Measurements from ENCODE around the gene CD79B. TPM values are rescaled to one million over a fixed set of nuclear protein-coding genes. Genes with fewer than 3 reads are reported as not detected.

Gene CD79B
- total RNA-seq, 1 donor from 2014 or later = 4.7 TPM

- ATAC-seq = peak; percentile 78 to 82
- peaks cover 12% of the 10 kb centered on the region for H3K4me1 ChIP-seq
- no peaks in the 10 kb centered on the region for H3K36me3 ChIP-seq
- intact Hi-C loops (cut with DNase I) = no loop called here
- no peaks in the 10 kb centered on the region for H3K27me3 ChIP-seq (ENCODE audit: low read depth)
- no peak overlapping the region for H3K27ac ChIP-seq
- DNase-seq = peak; percentile 65
- H3K4me3 ChIP-seq = no peak overlapping the region
- peak; percentile 82 for TF ChIP-seq CTCF (IDR thresholded peaks at IDR 0.05)
- H3K9me3 ChIP-seq = no peaks in the 10 kb centered on the region
These were observed 14.6 kb upstream of the CD79B start for GRCh38 chr17:63946440-63947363.

GRCh38 chr17:63945784-63946439 is 13.8 kb upstream of the CD79B start:
- no peak for ATAC-seq
- H3K27ac ChIP-seq = no peak overlapping the region
- H3K4me1 ChIP-seq = peaks cover 12% of the 10 kb centered on the region
- H3K36me3 ChIP-seq = no peaks in the 10 kb centered on the region
- no peaks in the 10 kb centered on the region for H3K9me3 ChIP-seq
- intact Hi-C loops (cut with DNase I) = no loop called here
- H3K27me3 ChIP-seq (ENCODE audit: low read depth) = no peaks in the 10 kb centered on the region
- no peak overlapping the region for H3K4me3 ChIP-seq
- no peak for TF ChIP-seq CTCF (IDR thresholded peaks at IDR 0.05)
- DNase-seq = no peak

DNA sequence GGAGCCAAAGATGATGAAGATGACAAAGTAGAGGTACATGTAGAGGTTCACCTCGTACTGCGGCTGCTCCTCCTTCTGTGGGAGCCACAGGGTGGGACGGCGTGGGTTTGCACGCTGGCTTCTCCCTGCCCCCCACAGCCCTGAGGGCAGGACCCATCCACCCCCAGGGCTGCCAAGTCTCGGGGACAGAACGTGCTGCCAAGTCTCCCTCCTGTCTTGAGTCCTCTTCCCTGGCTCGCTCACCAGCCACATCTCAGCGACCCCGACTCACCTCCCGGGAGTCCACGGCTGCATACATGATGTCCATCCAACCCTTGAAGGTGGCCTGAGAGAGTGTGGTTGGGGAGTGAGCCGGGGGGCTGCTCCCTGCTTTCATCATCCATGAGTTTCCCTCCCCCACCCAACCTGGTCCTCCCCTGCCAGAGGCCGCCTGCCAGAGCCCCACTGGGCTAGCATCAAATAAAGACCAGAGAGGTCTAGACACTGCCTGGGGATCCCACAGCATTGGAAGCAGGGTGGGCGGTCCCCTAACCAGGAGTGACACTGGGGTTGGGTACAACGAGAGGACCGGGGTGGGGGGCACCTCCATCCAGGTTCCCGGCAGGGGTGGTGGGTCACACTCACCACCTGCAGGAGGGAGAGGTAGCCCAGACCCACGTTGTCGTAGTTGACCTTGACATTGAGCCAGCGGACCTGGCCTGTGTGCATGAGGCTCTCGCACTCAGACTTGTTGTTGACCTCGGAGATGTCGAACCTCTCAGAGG is 12.8 kb upstream of the CD79B start:
- no peaks in the 10 kb centered on the region for H3K27me3 ChIP-seq (ENCODE audit: low read depth)
- no peak for DNase-seq
- peaks cover 12% of the 10 kb centered on the region for H3K4me1 ChIP-seq
- H3K4me3 ChIP-seq = no peak overlapping the region
- no peaks in the 10 kb centered on the region for H3K36me3 ChIP-seq
- H3K27ac ChIP-seq = no peak overlapping the region
- H3K9me3 ChIP-seq = no peaks in the 10 kb centered on the region
- ATAC-seq = no peak
- intact Hi-C loops (cut with DNase I) = no loop called here
- no peak for TF ChIP-seq CTCF (IDR thresholded peaks at IDR 0.05)

DNA sequence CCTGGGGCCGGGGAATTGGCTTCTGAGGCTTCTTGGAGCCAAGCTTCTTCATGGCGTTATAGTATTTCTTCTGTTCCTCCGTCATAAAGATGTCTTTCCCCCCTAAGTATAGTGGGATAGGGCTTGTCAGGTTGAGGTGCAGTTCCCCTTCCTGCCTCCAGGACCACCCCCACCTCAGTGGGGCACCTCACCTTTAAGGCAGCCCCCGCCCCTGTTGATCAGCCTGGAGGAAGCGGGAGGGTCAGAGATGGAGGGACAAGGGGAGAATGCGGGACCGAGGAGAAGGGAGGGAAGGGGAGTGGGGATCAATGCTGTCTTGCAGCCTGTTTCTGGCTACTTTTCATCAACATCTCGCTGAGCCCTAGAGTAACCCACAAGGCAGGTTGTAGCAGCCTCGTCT is 11.6 kb upstream of the CD79B start:
- intact Hi-C loops (cut with DNase I) = no loop called here
- no peak for TF ChIP-seq CTCF (IDR thresholded peaks at IDR 0.05)
- H3K27me3 ChIP-seq (ENCODE audit: low read depth) = no peaks in the 10 kb centered on the region
- H3K9me3 ChIP-seq = no peaks in the 10 kb centered on the region
- ATAC-seq (no peak), DNase-seq (no peak)
- H3K27ac ChIP-seq = no peak overlapping the region
- H3K36me3 ChIP-seq = no peaks in the 10 kb centered on the region
- peaks cover 12% of the 10 kb centered on the region for H3K4me1 ChIP-seq
- no peak overlapping the region for H3K4me3 ChIP-seq

GRCh38 chr17:63942309-63942985 is 10.3 kb upstream of the CD79B start:
- intact Hi-C loops (cut with DNase I) = no loop called here
- DNase-seq (no peak), ATAC-seq (no peak)
- Histone ChIP-seq H3K27ac (no peak overlapping the region), H3K36me3 (no peaks in the 10 kb centered on the region), H3K4me1 (peaks cover 12% of the 10 kb centered on the region), H3K27me3 (ENCODE audit: low read depth) (no peaks in the 10 kb centered on the region), H3K9me3 (no peaks in the 10 kb centered on the region), H3K4me3 (no peak overlapping the region)
- no peak for TF ChIP-seq CTCF (IDR thresholded peaks at IDR 0.05)
